ENCODE measurements around the gene CHRND.

The CHRND gene

DNA sequence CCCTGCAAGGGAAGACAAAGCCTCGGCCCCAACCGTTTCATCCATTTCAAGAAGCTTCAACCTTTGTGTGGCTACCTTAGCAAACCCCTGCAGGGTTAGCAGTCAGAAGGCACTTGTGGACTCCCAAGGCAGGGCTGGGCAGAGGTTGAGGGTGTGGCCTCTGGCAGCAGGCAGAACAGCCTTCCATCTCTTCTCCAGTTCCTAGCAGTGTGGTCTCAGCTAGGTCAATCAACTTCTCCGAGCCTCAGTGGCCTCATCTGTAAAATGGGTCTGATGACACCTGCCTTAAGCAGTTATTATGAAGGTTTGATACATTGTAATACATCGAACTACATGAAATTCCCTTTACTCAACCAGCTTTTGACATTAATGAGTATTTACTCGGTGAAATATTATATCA is 12.6 kb upstream of the CHRND start:
- TF ChIP-seq, protein P1, sequence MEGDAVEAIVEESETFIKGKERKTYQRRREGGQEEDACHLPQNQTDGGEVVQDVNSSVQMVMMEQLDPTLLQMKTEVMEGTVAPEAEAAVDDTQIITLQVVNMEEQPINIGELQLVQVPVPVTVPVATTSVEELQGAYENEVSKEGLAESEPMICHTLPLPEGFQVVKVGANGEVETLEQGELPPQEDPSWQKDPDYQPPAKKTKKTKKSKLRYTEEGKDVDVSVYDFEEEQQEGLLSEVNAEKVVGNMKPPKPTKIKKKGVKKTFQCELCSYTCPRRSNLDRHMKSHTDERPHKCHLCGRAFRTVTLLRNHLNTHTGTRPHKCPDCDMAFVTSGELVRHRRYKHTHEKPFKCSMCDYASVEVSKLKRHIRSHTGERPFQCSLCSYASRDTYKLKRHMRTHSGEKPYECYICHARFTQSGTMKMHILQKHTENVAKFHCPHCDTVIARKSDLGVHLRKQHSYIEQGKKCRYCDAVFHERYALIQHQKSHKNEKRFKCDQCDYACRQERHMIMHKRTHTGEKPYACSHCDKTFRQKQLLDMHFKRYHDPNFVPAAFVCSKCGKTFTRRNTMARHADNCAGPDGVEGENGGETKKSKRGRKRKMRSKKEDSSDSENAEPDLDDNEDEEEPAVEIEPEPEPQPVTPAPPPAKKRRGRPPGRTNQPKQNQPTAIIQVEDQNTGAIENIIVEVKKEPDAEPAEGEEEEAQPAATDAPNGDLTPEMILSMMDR (conservative IDR thresholded peaks at IDR 0.05; ENCODE audit: control insufficient read depth, insufficient read depth, low read depth, low read length): no peak
- DNase-seq (ENCODE audit: low read depth): no peak
- H3K4me3 ChIP-seq (ENCODE audit: control insufficient read depth, low read depth, low read length): no peak overlapping the region

DNA sequence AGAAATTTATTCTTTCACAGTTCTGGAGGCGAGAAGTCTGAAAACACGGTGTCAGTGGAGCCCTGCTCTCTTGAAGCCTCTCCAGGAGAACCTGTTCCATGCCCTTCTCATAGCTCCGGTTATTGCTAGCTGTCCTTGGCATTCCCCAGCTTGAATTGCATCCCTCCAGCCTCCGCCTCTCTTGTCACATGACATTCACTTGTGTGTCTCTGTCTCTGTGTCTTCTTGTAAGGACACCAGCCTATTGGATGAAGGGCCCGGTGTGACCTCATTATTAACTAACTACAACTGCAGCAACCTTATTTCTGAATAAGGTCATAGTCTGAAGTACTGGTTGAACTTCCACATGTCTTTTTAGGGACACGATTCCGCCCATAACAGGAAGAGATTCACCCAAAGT is 10.3 kb upstream of the CHRND start:
- TF ChIP-seq, protein P1 (conservative IDR thresholded peaks at IDR 0.05; ENCODE audit: control insufficient read depth, insufficient read depth, low read depth, low read length): no peak
- no peak overlapping the region for H3K4me3 ChIP-seq (ENCODE audit: control insufficient read depth, low read depth, low read length)
- DNase-seq (ENCODE audit: low read depth): no peak

DNA sequence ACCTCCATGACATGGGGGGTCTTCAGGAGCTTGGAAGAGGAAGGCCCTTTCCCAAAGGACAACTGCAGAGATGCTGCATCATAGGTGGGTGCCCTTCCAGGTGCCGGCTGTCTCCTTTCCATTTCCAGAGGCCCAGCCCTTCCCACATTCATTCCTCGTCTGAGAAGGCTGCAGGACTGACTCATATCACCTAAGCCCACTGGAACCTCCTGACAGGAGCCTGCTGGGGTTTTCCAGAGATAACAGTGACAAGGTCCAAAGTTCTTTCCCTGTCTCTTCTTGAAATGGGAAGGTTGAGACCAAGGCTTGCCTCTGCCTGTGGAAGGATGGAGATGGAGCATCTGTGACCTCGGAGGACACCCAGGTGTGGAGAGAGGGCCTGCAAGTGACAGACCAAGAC is 9.4 kb upstream of the CHRND start:
- H3K4me3 ChIP-seq (ENCODE audit: control insufficient read depth, low read depth, low read length): no peak overlapping the region
- TF ChIP-seq, protein P1 (conservative IDR thresholded peaks at IDR 0.05; ENCODE audit: control insufficient read depth, insufficient read depth, low read depth, low read length): no peak
- DNase-seq (ENCODE audit: low read depth): no peak

DNA sequence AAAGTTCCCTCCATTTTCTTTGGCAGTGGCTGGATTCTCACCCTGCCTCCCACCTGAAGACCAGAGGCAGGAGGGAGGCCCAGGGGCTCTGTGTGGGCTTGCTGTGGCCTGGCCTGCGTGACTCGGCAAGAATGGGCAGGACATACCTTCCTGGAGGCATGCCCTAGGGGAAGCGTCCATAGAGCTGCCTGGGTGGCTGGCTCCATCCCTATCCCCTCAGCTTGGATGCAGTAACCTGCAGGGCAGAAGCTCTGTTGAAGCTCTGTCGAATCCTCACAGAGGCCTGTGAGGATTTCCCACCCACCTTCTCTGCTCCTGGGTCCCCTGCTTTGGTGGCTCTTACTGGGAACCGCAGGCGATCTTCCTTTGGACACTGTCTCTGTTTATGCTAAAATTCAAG is 7.1 kb upstream of the CHRND start:
- TF ChIP-seq, protein P1 (conservative IDR thresholded peaks at IDR 0.05; ENCODE audit: control insufficient read depth, insufficient read depth, low read depth, low read length): no peak
- no peak for DNase-seq (ENCODE audit: low read depth)
- H3K4me3 ChIP-seq (ENCODE audit: control insufficient read depth, low read depth, low read length): no peak overlapping the region

DNA sequence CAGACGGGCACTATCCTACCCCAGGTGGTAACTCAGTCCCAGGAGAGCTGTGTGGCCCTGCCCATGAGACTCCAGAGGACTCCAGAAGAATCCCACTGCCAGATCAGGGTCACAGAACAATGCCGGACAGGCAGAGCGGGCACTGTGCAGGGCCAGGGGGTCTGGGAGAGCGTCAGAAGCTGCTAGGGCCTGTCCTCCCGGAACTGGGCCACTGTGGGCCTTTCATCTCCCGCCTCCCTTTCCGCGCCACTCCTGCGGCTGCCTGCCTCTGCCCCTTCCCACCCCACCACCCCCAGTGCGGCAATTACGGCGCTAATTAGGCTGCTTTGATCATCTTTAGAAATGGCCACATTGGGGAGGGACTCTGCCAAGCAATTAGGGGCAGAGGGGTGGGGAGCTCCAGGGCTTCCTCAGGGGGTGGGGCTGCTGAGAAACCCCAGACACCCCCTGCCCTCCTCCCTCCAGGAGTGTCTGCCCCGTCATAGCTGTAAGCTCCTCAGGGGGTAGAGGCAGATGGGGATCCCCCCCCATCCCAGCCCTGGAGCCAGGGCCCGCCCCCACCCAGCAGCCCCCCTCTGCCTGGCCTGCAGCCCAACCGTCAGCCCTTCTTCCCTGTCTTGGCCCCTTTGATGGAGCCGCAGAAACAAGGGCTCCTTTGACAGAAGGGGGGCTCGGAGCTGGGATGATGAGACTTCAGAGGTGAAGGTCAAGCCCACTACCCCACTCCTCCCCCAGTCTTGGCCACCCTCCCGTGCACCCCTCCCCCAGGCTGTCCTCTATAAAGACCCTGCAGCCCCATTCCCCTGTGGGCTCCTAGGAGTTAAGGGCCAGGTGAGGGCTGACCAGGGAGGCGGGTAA is 6.2 kb upstream of the CHRND start, which contains the start of gene PRSS56:
PRSS56 (plus strand) TSS at position 808 of the 858 bp plus-strand sequence. CDS start 211 bp downstream, outside the sequence.
- no peak within 1 kb of the TSS for H3K4me3 ChIP-seq (ENCODE audit: control insufficient read depth, low read depth, low read length)
- DNase-seq (ENCODE audit: low read depth): no peak
- TF ChIP-seq, protein P1 (conservative IDR thresholded peaks at IDR 0.05; ENCODE audit: control insufficient read depth, insufficient read depth, low read depth, low read length): no peak

DNA sequence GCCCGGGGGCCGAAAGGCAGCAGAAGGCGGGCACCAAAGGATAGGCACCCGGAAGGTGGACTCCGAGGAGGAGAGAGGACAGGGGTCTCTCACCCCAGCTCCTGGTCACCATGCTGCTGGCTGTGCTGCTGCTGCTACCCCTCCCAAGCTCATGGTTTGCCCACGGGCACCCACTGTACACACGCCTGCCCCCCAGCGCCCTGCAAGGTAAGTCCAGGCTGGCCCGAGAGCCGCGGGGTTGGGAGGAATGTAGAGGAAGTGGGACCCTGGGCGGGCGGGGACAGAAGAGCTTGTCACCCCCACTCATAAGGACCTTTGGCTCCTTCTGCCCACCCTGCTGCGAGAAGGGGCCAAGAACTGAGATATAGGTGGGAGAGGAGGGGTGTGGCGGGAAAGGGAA is 5.5 kb upstream of the CHRND start:
- TF ChIP-seq, protein P1 (conservative IDR thresholded peaks at IDR 0.05; ENCODE audit: control insufficient read depth, insufficient read depth, low read depth, low read length): no peak
- H3K4me3 ChIP-seq (ENCODE audit: control insufficient read depth, low read depth, low read length): no peak overlapping the region
- no peak for DNase-seq (ENCODE audit: low read depth)
